GM21619 (cell line): Measurements from ENCODE around the gene KCNK2.
"Not testable (repeated sequence)": the region's sequence is repeated elsewhere in the genome, so short reads cannot be mapped to it uniquely, and the experiment has no call there.

Source experiments
- ATAC-seq: cut with Tn5 transposase; IDR thresholded peaks from one replicate; pipeline ENCODE4 v1.9.1; 2021; ENCODE audit not compliant: unreplicated experiment

Gene KCNK2

GRCh38 chr1:215147024-215147423 lies 64.5 kb downstream of the KCNK2 start:
- no peak for ATAC-seq

GRCh38 chr1:215151841-215152549 lies 69.5 kb downstream of the KCNK2 start:
- ATAC-seq = no peak

GRCh38 chr1:215156232-215156631 lies 73.7 kb downstream of the KCNK2 start:
- ATAC-seq = no peak

GRCh38 chr1:215160351-215160750 lies 77.8 kb downstream of the KCNK2 start:
- no peak for ATAC-seq

GRCh38 chr1:215163144-215163543 lies 80.6 kb downstream of the KCNK2 start:
- not testable (repeated sequence) for ATAC-seq

GRCh38 chr1:215166886-215167285 lies 84.3 kb downstream of the KCNK2 start:
- ATAC-seq = no peak

GRCh38 chr1:215181518-215181917 lies 99.0 kb downstream of the KCNK2 start:
- ATAC-seq = no peak

- ATAC-seq = no peak
Measured at GRCh38 chr1:215185067-215185620, 102.6 kb downstream of the KCNK2 start.

GRCh38 chr1:215188302-215188950 lies 105.9 kb downstream of the KCNK2 start:
- ATAC-seq = no peak

GRCh38 chr1:215192306-215192705 lies 109.8 kb downstream of the KCNK2 start:
- ATAC-seq = no peak

GRCh38 chr1:215198021-215198420 lies 115.5 kb downstream of the KCNK2 start:
- ATAC-seq = no peak

- no peak for ATAC-seq
Measured at GRCh38 chr1:215200121-215200520, 117.6 kb downstream of the KCNK2 start.

GRCh38 chr1:215201283-215201682 lies 118.7 kb downstream of the KCNK2 start:
- no peak for ATAC-seq

- no peak for ATAC-seq
Measured at GRCh38 chr1:215202868-215203267, 120.3 kb downstream of the KCNK2 start.

GRCh38 chr1:215210167-215210566 lies 127.6 kb downstream of the KCNK2 start:
- ATAC-seq = no peak

GRCh38 chr1:215215846-215216245 lies 133.3 kb downstream of the KCNK2 start:
- no peak for ATAC-seq

GRCh38 chr1:215219372-215219771 lies 136.8 kb downstream of the KCNK2 start:
- ATAC-seq = no peak

GRCh38 chr1:215220346-215220745 lies 137.8 kb downstream of the KCNK2 start:
- no peak for ATAC-seq

GRCh38 chr1:215226757-215227156 lies 144.2 kb downstream of the KCNK2 start:
- ATAC-seq = no peak

GRCh38 chr1:215228193-215228592 lies 145.7 kb downstream of the KCNK2 start:
- no peak for ATAC-seq

GRCh38 chr1:215241451-215241850 lies 158.9 kb downstream of the KCNK2 start:
- ATAC-seq = no peak

- no peak for ATAC-seq
Measured at GRCh38 chr1:215243345-215244054, 161.0 kb downstream of the KCNK2 start.
